HepG2 (cell line): Measurements from ENCODE around the gene ATP6V0E2. TPM values are rescaled to one million over a fixed set of nuclear protein-coding genes. Genes with fewer than 3 reads are reported as not detected.

ENCODE experiments used
- ARID5B ChIP-seq: IDR thresholded peaks from 2 replicates; pipeline ENCODE4 v1.4.0; 2020; ENCODE audit warnings: mild to moderate bottlenecking, missing genetic modification reagents
- CHD2 ChIP-seq: IDR thresholded peaks from 2 replicates; pipeline ENCODE4 v1.6.1; 2011; ENCODE audit warnings: low read depth, low read length, improper control_type of control experiment
- GABPB1 ChIP-seq: IDR thresholded peaks from 2 replicates; pipeline ENCODE4 v1.6.1; 2016; ENCODE audit warnings: mild to moderate bottlenecking, missing genetic modification reagents, moderate library complexity, missing compliant biosample characterization
- GATAD2A ChIP-seq: IDR thresholded peaks from 2 replicates; pipeline ENCODE4 v1.6.1; 2016
- HIC2 ChIP-seq: sonication (generic); formaldehyde crosslinking; IDR thresholded peaks from 2 replicates; pipeline ENCODE4 v1.9.0; 2022; ENCODE audit warnings: low read depth, missing genetic modification reagents
- HNF4G ChIP-seq, 2 experiments: sonication (generic) in 1 of 2; formaldehyde crosslinking in 1 of 2; IDR thresholded peaks; 2 replicates each; pipeline versions ENCODE4 v1.4.0 to v1.6.1; 2011 to 2020; ENCODE audit warnings: borderline replicate concordance in 2 of 2, low read depth in 2 of 2, mild to moderate bottlenecking in 2 of 2, low read length in 1 of 2, missing genetic modification reagents in 1 of 2, moderate library complexity in 1 of 2
- IKZF1 ChIP-seq: fragments of 450-650 bp; IDR thresholded peaks from 2 replicates; pipeline ENCODE4 v1.7.1; 2016
- KDM5B ChIP-seq: sonication (generic); formaldehyde crosslinking; IDR thresholded peaks from 2 replicates; pipeline ENCODE4 v1.4.0; 2020; ENCODE audit warnings: missing genetic modification reagents, mild to moderate bottlenecking, borderline replicate concordance
- KIAA2018 ChIP-seq: sonication (generic); formaldehyde crosslinking; IDR thresholded peaks from 2 replicates; pipeline ENCODE4 v1.5.0; 2020; ENCODE audit warnings: mild to moderate bottlenecking, missing genetic modification reagents, borderline replicate concordance
- LCORL ChIP-seq, 2 experiments: fragments of 450-650 bp in 1 of 2; sonication (generic) in 1 of 2; formaldehyde crosslinking in 1 of 2; IDR thresholded peaks; 2 replicates each; pipeline versions ENCODE4 v1.5.0 to v1.6.1; 2017 to 2020; ENCODE audit warnings: antibody characterized with exemption in 1 of 2, missing genetic modification reagents in 1 of 2
- MTA1 ChIP-seq: sonication (generic); formaldehyde crosslinking; IDR thresholded peaks from 2 replicates; pipeline ENCODE4 v1.4.0; 2020; ENCODE audit warnings: missing genetic modification reagents, mild to moderate bottlenecking, borderline replicate concordance
- PHF8 ChIP-seq: sonication (generic); formaldehyde crosslinking; IDR thresholded peaks from 2 replicates; pipeline ENCODE4 v1.5.0; 2020; ENCODE audit warnings: missing genetic modification reagents
- polyA plus RNA-seq, 8 experiments: library from polyadenylated mRNA; depleted of rRNA in 3 of 8; stranded (reverse) in 7 of 8; unstranded in 1 of 8; fragments of >200 nt; fragmentation: Illumina TruSeq in 4 of 8; extraction: Trizol in 4 of 8; gene quantifications; 2 replicates each; pipeline versions ENCODE4 v1.2.1 to v1.2.3, GENCODE V29; 2011 to 2016; ENCODE audit warnings: low read depth in 4 of 8, missing spikeins in 1 of 8, mixed read lengths in 1 of 8; ENCODE audit not compliant: insufficient read depth in 1 of 8
- total RNA-seq, 5 experiments: library from RNA; depleted of rRNA; stranded (reverse); fragments of >200 nt; fragmentation: Illumina TruSeq; extraction: Trizol; gene quantifications; 2 replicates each; pipeline ENCODE4 v1.2.3, GENCODE V29; 2016; ENCODE audit warnings: low read depth in 1 of 5

Gene ATP6V0E2
- total and polyA plus RNA-seq, 2 of the 13 experiments (the other 11 are each of a cell fraction or from before 2014, with no cell fraction given), result 36.8 to 203 TPM

- peak; percentile 76; the same call in 1 of the 2 replicates for TF ChIP-seq HNF4G (IDR thresholded peaks at IDR 0.05; ENCODE audit: borderline replicate concordance, low read depth, low read length)
- no peak for TF ChIP-seq HNF4G (CRISPR knock-in tag; IDR thresholded peaks at IDR 0.05; ENCODE audit: borderline replicate concordance, low read depth)
- TF ChIP-seq KIAA2018 (CRISPR knock-in tag), result no peak
- TF ChIP-seq GATAD2A (CRISPR knock-in tag), result 0 out of 2 replicates have a peak, but pooled peaks have one; percentile 22
- TF ChIP-seq GABPB1 (CRISPR knock-in tag), result peak; percentile 25; the same call in 1 of the 2 replicates
- 0 out of 2 replicates have a peak, but pooled peaks have one; percentile 23 for TF ChIP-seq HIC2 (CRISPR knock-in tag)
- no peak; the same call in 1 of the 2 replicates for TF ChIP-seq KDM5B (CRISPR knock-in tag)
- TF ChIP-seq CHD2, result no peak
- no peak for TF ChIP-seq IKZF1
- TF ChIP-seq PHF8 (CRISPR knock-in tag), result 0 out of 2 replicates have a peak, but pooled peaks have one; percentile 19
- peak; percentile 45; the same call in 1 of the 2 replicates for TF ChIP-seq ARID5B
- TF ChIP-seq MTA1 (CRISPR knock-in tag), result peak; percentile 39; the same call in 1 of the 2 replicates
- no peak for TF ChIP-seq LCORL (IDR thresholded peaks at IDR 0.05)
- peak; percentile 73 for TF ChIP-seq LCORL (CRISPR knock-in tag; IDR thresholded peaks at IDR 0.05)
Measured at GRCh38 chr7:149885191-149886017, 11.6 kb downstream of the ATP6V0E2 start (continued).
